GM19455 (cell line): ENCODE measurements around the gene OR11G2.
"Not testable (repeated sequence)": the region's sequence is repeated elsewhere in the genome, so short reads cannot be mapped to it uniquely, and the experiment has no call there.

Experiments used
- ATAC-seq: cut with Tn5 transposase; IDR thresholded peaks from one replicate; pipeline ENCODE4 v1.9.1; 2021; ENCODE audit not compliant: unreplicated experiment

Gene OR11G2

GRCh38 chr14:20219033-20219432 lies 28.3 kb downstream of the OR11G2 start:
- no peak for ATAC-seq

GRCh38 chr14:20223410-20223809 lies 32.7 kb downstream of the OR11G2 start, which contains the start of gene OR11H6:
TSS of gene OR11H6 (plus strand) at chr14:20223710. CDS start at chr14:20223710, 0 bp downstream.
- no peak for ATAC-seq

- ATAC-seq = no peak
Measured at GRCh38 chr14:20228681-20229080, 38.0 kb downstream of the OR11G2 start, which contains the start of gene OR11H7. TSS of gene OR11H7 (plus strand) at chr14:20228981.

- ATAC-seq = not testable (repeated sequence)
Measured at GRCh38 chr14:20235415-20235814, 44.7 kb downstream of the OR11G2 start.

- no peak for ATAC-seq
Measured at GRCh38 chr14:20247646-20248246, 57.0 kb downstream of the OR11G2 start.
